ENCODE results near the gene CSN3. TPM values are rescaled to one million over a fixed set of nuclear protein-coding genes. Genes with fewer than 3 reads are reported as not detected.

The CSN3 gene
- total RNA-seq, 1 donor from 2014 or later, result not detected

- DNase-seq, result no peak
Observed at GRCh38 chr4:70297576-70297975, 55.2 kb downstream of the CSN3 start.

- DNase-seq, result no peak
Observed at GRCh38 chr4:70298051-70298450, 55.7 kb downstream of the CSN3 start.

- DNase-seq, result no peak
Observed at GRCh38 chr4:70299643-70300042, 57.2 kb downstream of the CSN3 start.

DNA sequence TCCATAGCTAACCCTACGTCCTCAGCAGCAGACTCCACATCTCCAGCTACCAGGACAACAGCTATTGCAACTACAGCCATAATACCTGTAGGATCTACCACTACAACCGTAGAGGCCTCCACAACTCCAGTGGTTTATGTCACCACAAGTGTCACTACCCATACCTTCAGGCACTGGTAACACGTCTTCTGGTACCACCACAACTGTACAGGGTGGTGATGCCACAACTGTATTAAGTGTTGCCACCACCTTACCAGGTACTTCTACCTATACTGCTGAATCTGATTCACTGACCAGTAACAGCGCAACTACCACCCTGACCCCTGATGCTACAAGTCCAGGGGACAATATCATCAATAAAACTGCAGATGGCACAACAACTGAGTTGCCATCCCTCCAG lies 57.8 kb downstream of the CSN3 start:
- no peak for DNase-seq

Other genes with a start within 250 kb of the CSN3 start
- gene STATH, start 246.6 kb upstream of the CSN3 start, total RNA-seq, result not detected
- gene HTN3, start 214.1 kb upstream of the CSN3 start, total RNA-seq, result not detected
- gene HTN1, start 192.2 kb upstream of the CSN3 start, total RNA-seq, result not detected
- gene PRR27, start 88.4 kb upstream of the CSN3 start, total RNA-seq, result not detected
- gene ODAM, start 46.9 kb upstream of the CSN3 start, total RNA-seq, result not detected
- gene FDCSP, start 16.5 kb upstream of the CSN3 start, total RNA-seq, result not detected
- not detected for gene CABS1, start 92.4 kb downstream of the CSN3 start, total RNA-seq
- not detected for gene SMR3A, start 118.2 kb downstream of the CSN3 start, total RNA-seq
- not detected for gene SMR3B, start 140.5 kb downstream of the CSN3 start, total RNA-seq
- not detected for gene OPRPN, start 155.3 kb downstream of the CSN3 start, total RNA-seq
- not detected for gene MUC7, start 229.6 kb downstream of the CSN3 start, total RNA-seq

Measured in occipital lobe (tissue), 2 donors.